IMR-90 (cell line): ENCODE results near the gene CRIM1. TPM values are rescaled to one million over a fixed set of nuclear protein-coding genes. Genes with fewer than 3 reads are reported as not detected.

ENCODE experiments used
- ATAC-seq: fragments of 200-7000 bp; cut with Tn5 transposase; 2 replicates; pipeline ENCODE4 v1.9.1; 2020; ENCODE audit warnings: low read depth, mild to moderate bottlenecking, moderate library complexity
- BruUV-seq: library from RNA; stranded (reverse); fragments of 400-500 nt; replicated peaks from 2 replicates; lab custom pipeline; 2021; lab: Mats Ljungman, UMichigan
- CTCF ChIA-PET: fragments of 300-600 bp; formaldehyde crosslinking; extraction: SDS; loops from one replicate; lab custom pipeline; 2021; ENCODE audit warnings: antibody characterized with exemption; lab: Yijun Ruan, JAX
- POLR2A ChIA-PET: fragments of 300-600 bp; sonication (Branson Sonifier 250); formaldehyde crosslinking; loops from one replicate; lab custom pipeline; 2022; ENCODE audit warnings: antibody characterized with exemption; ENCODE audit not compliant: unreplicated experiment; lab: Charles Lee
- DNase-seq: peaks from one replicate; pipeline ENCODE4 v3.0.0; 2013
- H2AFZ ChIP-seq: replicated peaks from 2 replicates; pipeline ENCODE3; 2013; ENCODE audit warnings: low read length, mild to moderate bottlenecking; ENCODE audit not compliant: poor library complexity
- H2AK5ac ChIP-seq: 2 replicates; pipeline ENCODE4 v1.6.1; 2013; ENCODE audit warnings: low read depth, low read length, inconsistent platforms
- H2AK9ac ChIP-seq: replicated peaks from 2 replicates; pipeline ENCODE3; 2013; ENCODE audit warnings: mild to moderate bottlenecking, low read depth, low read length, moderate library complexity; ENCODE audit not compliant: poor library complexity
- H2BK120ac ChIP-seq: 2 replicates; pipeline ENCODE4 v1.6.1; 2013; ENCODE audit warnings: low read depth, low read length, inconsistent platforms
- H2BK15ac ChIP-seq: 3 replicates; pipeline ENCODE4 v1.6.1; 2013; ENCODE audit warnings: low read depth, low read length, inconsistent platforms
- H2BK20ac ChIP-seq: 2 replicates; pipeline ENCODE4 v1.6.1; 2013; ENCODE audit warnings: low read depth, mild to moderate bottlenecking, inconsistent platforms, low read length, moderate library complexity
- H2BK5ac ChIP-seq: 2 replicates; pipeline ENCODE4 v1.6.1; 2013; ENCODE audit warnings: mild to moderate bottlenecking, low read depth, low read length, inconsistent platforms; ENCODE audit not compliant: poor library complexity, severe bottlenecking
- H3K14ac ChIP-seq: replicated peaks from 2 replicates; pipeline ENCODE4 v1.6.1; 2013; ENCODE audit warnings: low read depth, low read length, inconsistent platforms
- H3K18ac ChIP-seq: 2 replicates; pipeline ENCODE4 v1.6.1; 2013; ENCODE audit warnings: low read depth, low read length, control low read depth
- H3K23ac ChIP-seq: 2 replicates; pipeline ENCODE4 v1.6.1; 2013; ENCODE audit warnings: low read depth, low read length, inconsistent platforms
- H3K27ac ChIP-seq: 2 replicates; pipeline ENCODE4 v1.5.1; 2013; ENCODE audit warnings: mild to moderate bottlenecking, control low read depth, low read length; ENCODE audit not compliant: insufficient read depth
- H3K27me3 ChIP-seq: 2 replicates; pipeline ENCODE4 v1.6.1; 2013; ENCODE audit warnings: low read length; ENCODE audit not compliant: control insufficient read depth, insufficient read depth
- H3K36me3 ChIP-seq: 2 replicates; pipeline ENCODE4 v1.6.1; 2013; ENCODE audit warnings: low read length, mixed read lengths; ENCODE audit not compliant: control insufficient read depth, insufficient read depth
- H3K4ac ChIP-seq: 2 replicates; pipeline ENCODE4 v1.6.1; 2013; ENCODE audit warnings: low read depth, low read length, inconsistent platforms
- H3K4me1 ChIP-seq: 2 replicates; pipeline ENCODE4 v1.6.1; 2013; ENCODE audit warnings: low read length, mixed read lengths; ENCODE audit not compliant: control insufficient read depth, insufficient read depth
- H3K4me2 ChIP-seq: 2 replicates; pipeline ENCODE4 v1.6.1; 2013; ENCODE audit warnings: low read depth, mild to moderate bottlenecking, control low read depth, low read length, moderate library complexity
- H3K4me3 ChIP-seq: 2 replicates; pipeline ENCODE4 v1.5.1; 2013; ENCODE audit warnings: low read depth, mild to moderate bottlenecking, control low read depth, low read length, moderate library complexity; ENCODE audit not compliant: insufficient read depth
- H3K56ac ChIP-seq: 2 replicates; pipeline ENCODE4 v1.6.1; 2013; ENCODE audit warnings: low read length, inconsistent platforms; ENCODE audit not compliant: insufficient read depth; ENCODE audit errors: extremely low read depth
- H3K79me1 ChIP-seq, 2 experiments: 2 replicates each; pipeline ENCODE4 v1.6.1; 2013; ENCODE audit warnings: low read length in 2 of 2, inconsistent platforms in 1 of 2, low read depth in 1 of 2
- H3K9ac ChIP-seq: 2 replicates; pipeline ENCODE4 v1.6.1; 2013; ENCODE audit warnings: low read depth, low read length, control low read depth
- H3K9me1 ChIP-seq: 2 replicates; pipeline ENCODE4 v1.6.1; 2013; ENCODE audit warnings: low read length, inconsistent platforms; ENCODE audit not compliant: insufficient read depth
- H3K9me3 ChIP-seq: 2 replicates; pipeline ENCODE4 v1.6.1; 2013; ENCODE audit warnings: low read length; ENCODE audit not compliant: control insufficient read depth, insufficient read depth
- H4K20me1 ChIP-seq: 2 replicates; pipeline ENCODE4 v1.6.1; 2013; ENCODE audit warnings: low read length, inconsistent platforms; ENCODE audit not compliant: insufficient read depth
- H4K5ac ChIP-seq: 2 replicates; pipeline ENCODE4 v1.6.1; 2013; ENCODE audit warnings: mild to moderate bottlenecking, low read depth, low read length, control low read depth
- H4K8ac ChIP-seq, 2 experiments: 2 replicates each; pipeline ENCODE4 v1.6.1; 2013; ENCODE audit warnings: low read depth in 2 of 2, low read length in 2 of 2, control low read depth in 1 of 2, inconsistent platforms in 1 of 2
- H4K91ac ChIP-seq: 2 replicates; pipeline ENCODE4 v1.6.1; 2013; ENCODE audit warnings: low read depth, low read length, inconsistent platforms; ENCODE audit not compliant: insufficient read depth
- BHLHE40 ChIP-seq: fragments of 150-350 bp; IDR thresholded peaks from 2 replicates; pipeline ENCODE4 v1.6.1; 2016; ENCODE audit warnings: mild to moderate bottlenecking, low read depth, low read length
- CHD1 ChIP-seq: IDR thresholded peaks from 2 replicates; pipeline ENCODE4 v1.6.1; 2012; ENCODE audit warnings: low read depth, low read length, improper control_type of control experiment
- CTCF ChIP-seq: conservative IDR thresholded peaks from 2 replicates; pipeline ENCODE4 v1.5.1; 2012; ENCODE audit warnings: mild to moderate bottlenecking, low read depth, low read length, improper control_type of control experiment
- FOS ChIP-seq: fragments of 150-350 bp; IDR thresholded peaks from 2 replicates; pipeline ENCODE4 v1.6.1; 2016; ENCODE audit warnings: low read depth, low read length
- MAFK ChIP-seq: IDR thresholded peaks from 2 replicates; pipeline ENCODE4 v1.6.1; 2012; ENCODE audit warnings: low read depth, low read length, improper control_type of control experiment
- MAZ ChIP-seq: IDR thresholded peaks from 2 replicates; pipeline ENCODE4 v1.6.1; 2012; ENCODE audit warnings: low read depth, mild to moderate bottlenecking, low read length, improper control_type of control experiment, moderate library complexity, borderline replicate concordance
- MXI1 ChIP-seq: IDR thresholded peaks from 2 replicates; pipeline ENCODE4 v1.6.1; 2012; ENCODE audit warnings: low read depth, mild to moderate bottlenecking, low read length, moderate library complexity, borderline replicate concordance
- RAD21 ChIP-seq: IDR thresholded peaks from 2 replicates; pipeline ENCODE4 v1.6.1; 2012; ENCODE audit warnings: low read length, improper control_type of control experiment
- RCOR1 ChIP-seq: IDR thresholded peaks from 2 replicates; pipeline ENCODE4 v1.6.1; 2012; ENCODE audit warnings: mild to moderate bottlenecking, low read length, improper control_type of control experiment; ENCODE audit not compliant: insufficient replicate concordance
- RFX5 ChIP-seq: IDR thresholded peaks from 2 replicates; pipeline ENCODE4 v1.8.0; 2012; ENCODE audit warnings: low read depth, mild to moderate bottlenecking, low read length, moderate library complexity
- USF2 ChIP-seq: fragments of 150-350 bp; IDR thresholded peaks from 2 replicates; pipeline ENCODE4 v1.6.1; 2017; ENCODE audit warnings: mild to moderate bottlenecking, antibody characterized with exemption, low read length, low read depth
- WGBS, 2 experiments: methylation state at CpG; one replicate each; pipeline versions ENCODE4 v1.1.5 to v1.1.7; 2013; ENCODE audit warnings: missing lambda C conversion rate in 2 of 2; ENCODE audit not compliant: insufficient read length in 1 of 2; ENCODE audit errors: extremely low coverage in 2 of 2; 5-methylcytosine and 5-hydroxymethylcytosine counted together
- dilution Hi-C: fragments of 300-500 bp; cut with HindIII; formaldehyde crosslinking; loops from one replicate; pipeline ENCODE4 v1.14.3; 2018; ENCODE audit warnings: low sequenced_read_pairs; ENCODE audit not compliant: unreplicated experiment
- in situ Hi-C: fragments of 300-500 bp; cut with MboI; formaldehyde crosslinking; loops from 3 replicates; pipeline ENCODE4 v1.14.3; 2019; ENCODE audit warnings: low sequenced_read_pairs, inconsistent platforms, mixed read lengths
- intact Hi-C: fragments of 100-400 bp; cut with micrococcal nuclease; formaldehyde crosslinking; loops from 2 replicates; pipeline ENCODE4 v1.10.0; 2022
- polyA plus RNA-seq, 3 experiments: library from polyadenylated mRNA; depleted of rRNA; stranded (reverse); fragments of >200 nt; gene quantifications; 2 replicates each; pipeline ENCODE4 v1.2.3, GENCODE V29; 2012; ENCODE audit warnings: low replicate concordance in 1 of 3
- total RNA-seq: library from RNA; depleted of rRNA; stranded (reverse); fragments of >200 nt; gene quantifications from 2 replicates; pipeline ENCODE4 v1.2.3, GENCODE V29; 2012
- TF ChIP-seq, protein P1 (sequence below): fragments of 150-350 bp; IDR thresholded peaks from 2 replicates; pipeline ENCODE4 v1.6.1; 2016; ENCODE audit warnings: low read depth, mild to moderate bottlenecking, low read length, moderate library complexity, borderline replicate concordance

Gene CRIM1
- total and polyA plus RNA-seq, 2 of the 4 experiments (the other 2 are of a cell fraction) = 285 to 490 TPM

- H3K9me3 ChIP-seq = no peaks in the 10 kb centered on the region
- no peak for DNase-seq
- no peak overlapping the region for H3K27ac ChIP-seq
- no peak overlapping the region for H4K91ac ChIP-seq
- no peak overlapping the region for H2AFZ ChIP-seq
- no peak overlapping the region for H2AK9ac ChIP-seq
- H3K14ac ChIP-seq = no peak overlapping the region
- H3K4me1 ChIP-seq = peaks cover 31% of the 10 kb centered on the region
- BruUV-seq = no TSS peak
- H4K5ac ChIP-seq = no peak overlapping the region
- H3K4ac ChIP-seq = no peak overlapping the region
- TF ChIP-seq CHD1 (no peak), MAZ (no peak), MAFK (no peak), RAD21 (no peak), BHLHE40 (no peak), CTCF (no peak), RCOR1 (no peak), FOS (no peak), USF2 (no peak), RFX5 (no peak), MXI1 (no peak)
- TF ChIP-seq, protein P1, sequence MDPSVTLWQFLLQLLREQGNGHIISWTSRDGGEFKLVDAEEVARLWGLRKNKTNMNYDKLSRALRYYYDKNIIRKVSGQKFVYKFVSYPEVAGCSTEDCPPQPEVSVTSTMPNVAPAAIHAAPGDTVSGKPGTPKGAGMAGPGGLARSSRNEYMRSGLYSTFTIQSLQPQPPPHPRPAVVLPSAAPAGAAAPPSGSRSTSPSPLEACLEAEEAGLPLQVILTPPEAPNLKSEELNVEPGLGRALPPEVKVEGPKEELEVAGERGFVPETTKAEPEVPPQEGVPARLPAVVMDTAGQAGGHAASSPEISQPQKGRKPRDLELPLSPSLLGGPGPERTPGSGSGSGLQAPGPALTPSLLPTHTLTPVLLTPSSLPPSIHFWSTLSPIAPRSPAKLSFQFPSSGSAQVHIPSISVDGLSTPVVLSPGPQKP = no peak
- peaks cover 27% of the 10 kb centered on the region for H3K9me1 ChIP-seq
- H3K56ac ChIP-seq = no peak overlapping the region
- no peak overlapping the region for H2BK15ac ChIP-seq
- no peak overlapping the region for H2AK5ac ChIP-seq
- H2BK120ac ChIP-seq = no peak overlapping the region
- WGBS, 2 experiments = no CpG with 5 or more reads among the region's 4 CpGs
- H4K20me1 ChIP-seq = peaks cover 85% of the 10 kb centered on the region
- ChIA-PET CTCF (no interaction called here), POLR2A (no interaction called here)
- H3K4me3 ChIP-seq = no peak overlapping the region
- H3K18ac ChIP-seq = no peak overlapping the region
- intact Hi-C loops = no loop called here
- no peak for ATAC-seq
- no peak overlapping the region for H2BK5ac ChIP-seq
- H3K79me1 ChIP-seq = peaks cover 11 to 60% of the 10 kb centered on the region in 2 experiments; a peak in 3 of 4 replicates
- H2BK20ac ChIP-seq = no peak overlapping the region
- dilution Hi-C loops = no loop called here
- in situ Hi-C loops = no loop called here
- no peak overlapping the region for H3K23ac ChIP-seq
- no peak overlapping the region for H3K9ac ChIP-seq
- no peaks in the 10 kb centered on the region for H3K27me3 ChIP-seq
- H3K36me3 ChIP-seq = peaks cover 4% of the 10 kb centered on the region
- peak overlapping the region; percentile 37; the same call in 1 of the 2 replicates for H3K4me2 ChIP-seq
- no peak overlapping the region for H4K8ac ChIP-seq
These were observed 51.8 kb downstream of the CRIM1 start for GRCh38 chr2:36407413-36407812.
